Measurements from ENCODE around the gene CDH15. TPM values are rescaled to one million over a fixed set of nuclear protein-coding genes. Genes with fewer than 3 reads are reported as not detected.

Gene CDH15
- total and polyA plus RNA-seq, 2 of the 13 experiments (the other 11 are each of a cell fraction or from before 2014, with no cell fraction given) = 0.74 to 2.2 TPM

- H3K4me1 ChIP-seq (ENCODE audit: insufficient read depth, low read length) = no peaks in the 10 kb centered on the region
Measured at GRCh38 chr16:89129378-89129777, 42.2 kb upstream of the CDH15 start.

DNA sequence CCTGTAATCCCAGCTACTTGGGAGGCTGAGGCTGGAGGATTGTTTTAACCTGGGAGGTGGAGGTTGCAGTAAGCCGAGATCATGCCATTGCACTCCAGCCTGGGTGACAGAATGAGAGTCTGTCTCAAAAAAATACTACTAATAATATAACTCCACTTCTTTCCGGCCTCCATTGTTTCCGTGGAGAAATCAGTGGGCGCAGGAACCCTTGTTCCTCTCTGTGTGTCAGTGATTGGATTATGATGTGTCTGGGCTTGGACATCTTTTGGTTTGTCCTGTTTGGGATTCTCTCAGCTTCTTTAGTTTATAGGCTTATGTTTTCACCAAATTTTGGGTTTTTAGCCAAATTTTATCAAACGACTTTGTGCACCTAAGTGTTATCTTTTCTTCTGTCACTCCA, 41.1 kb upstream of the CDH15 start:
- DNase-seq (ENCODE audit: low spot score) (no peak), ATAC-seq (no peak), FAIRE-seq (no peak)
- 89% methylated on average over 5 of the region's 5 CpGs for WGBS (ENCODE audit: low lambda C conversion rate)
- no TSS peak for BruUV-seq (replicated peaks)
- POLR2A ChIA-PET = no interaction called here
- no peak overlapping the region for H2AFZ ChIP-seq (ENCODE audit: low read length)
- H3K79me2 ChIP-seq (ENCODE audit: insufficient read depth, low read length) = no peaks in the 10 kb centered on the region
- no peak overlapping the region for H3K4me2 ChIP-seq (ENCODE audit: low read depth, low read length)
- no peaks in the 10 kb centered on the region for H3K4me1 ChIP-seq (ENCODE audit: insufficient read depth, low read length)
- intact Hi-C loops (cut with micrococcal nuclease; ENCODE audit: unreplicated experiment) = no loop called here
- no peak overlapping the region for H3K4me3 ChIP-seq (replicated peaks in 1 of 3; ENCODE audit: insufficient read depth in 1 of 3, low read depth in 2 of 3, low read length in 3 of 3)
- no peaks in the 10 kb centered on the region for H4K20me1 ChIP-seq (ENCODE audit: insufficient read depth, low read length)
- peaks cover 11 to 25% of the 10 kb centered on the region in 2 experiments; a peak in 4 of 5 replicates for H3K36me3 ChIP-seq (replicated peaks in 1 of 2; ENCODE audit: control insufficient read depth in 1 of 2, insufficient read depth in 2 of 2, low read length in 2 of 2)
- H3K27ac ChIP-seq (ENCODE audit: extremely low read length, insufficient read depth, low read length) = no peak overlapping the region
- in situ Hi-C loops (cut with HindIII; ENCODE audit: extremely low pct_ligation_motif_present, low pct_unique_long_range_greater_than_20kb) = no loop called here
- no peaks in the 10 kb centered on the region; the same call in 1 of the 2 replicates for H3K9me3 ChIP-seq (ENCODE audit: low read length)
- no peak overlapping the region for H3K9ac ChIP-seq (ENCODE audit: insufficient read depth, low read depth, low read length)
- CTCF ChIA-PET (ENCODE audit: low intra/inter-chr PET ratio, low total read pairs) = no interaction called here
- no peaks in the 10 kb centered on the region for H3K27me3 ChIP-seq (ENCODE audit: control insufficient read depth in 1 of 2, insufficient read depth in 2 of 2, low read length in 2 of 2)
- TF ChIP-seq ZNF317 (CRISPR knock-in tag; IDR thresholded peaks at IDR 0.05) = peak; percentile 94
- no peak for TF ChIP-seq ZNF609 (CRISPR knock-in tag; IDR thresholded peaks at IDR 0.05; ENCODE audit: borderline replicate concordance)
- no peak for TF ChIP-seq GPN1 (CRISPR knock-in tag; IDR thresholded peaks at IDR 0.05; ENCODE audit: borderline replicate concordance)
- no peak for TF ChIP-seq MLLT10 (CRISPR knock-in tag; IDR thresholded peaks at IDR 0.05)
- TF ChIP-seq PLRG1 (conservative IDR thresholded peaks at IDR 0.05) = no peak
- no peak for TF ChIP-seq ZNF75D (CRISPR knock-in tag; IDR thresholded peaks at IDR 0.05; ENCODE audit: borderline replicate concordance)

More at GRCh38 chr16:89129378-89129777, 42.2 kb upstream of the CDH15 start:
- Histone ChIP-seq H2AFZ (ENCODE audit: low read length) (no peak overlapping the region), H4K20me1 (ENCODE audit: insufficient read depth, low read length) (no peaks in the 10 kb centered on the region), H3K9ac (ENCODE audit: insufficient read depth, low read depth, low read length) (no peak overlapping the region), H3K27me3 (ENCODE audit: control insufficient read depth in 1 of 2, insufficient read depth in 2 of 2, low read length in 2 of 2) (no peaks in the 10 kb centered on the region), H3K4me3 (replicated peaks in 1 of 3; ENCODE audit: insufficient read depth in 1 of 3, low read depth in 2 of 3, low read length in 3 of 3) (no peak overlapping the region), H3K79me2 (ENCODE audit: insufficient read depth, low read length) (no peaks in the 10 kb centered on the region), H3K4me2 (ENCODE audit: low read depth, low read length) (no peak overlapping the region), H3K36me3 (replicated peaks in 1 of 2; ENCODE audit: control insufficient read depth in 1 of 2, insufficient read depth in 2 of 2, low read length in 2 of 2) (peaks cover 11 to 20% of the 10 kb centered on the region in 2 experiments; a peak in 4 of 5 replicates), H3K27ac (ENCODE audit: extremely low read length, insufficient read depth, low read length) (no peak overlapping the region), H3K9me3 (ENCODE audit: low read length) (no peaks in the 10 kb centered on the region; the same call in 1 of the 2 replicates)
- ChIA-PET CTCF (ENCODE audit: low intra/inter-chr PET ratio, low total read pairs) (no interaction called here), POLR2A (no interaction called here)
- ATAC-seq = no peak
- no peak for DNase-seq (ENCODE audit: low spot score)
- peak; percentile 54 for FAIRE-seq
- TF ChIP-seq ZNF234 (CRISPR knock-in tag; conservative IDR thresholded peaks at IDR 0.05) (no peak), IRF9 (CRISPR knock-in tag; IDR thresholded peaks at IDR 0.05; ENCODE audit: borderline replicate concordance) (no peak), EP300 (IDR thresholded peaks at IDR 0.05; ENCODE audit: low read depth in 2 of 2, low read length in 2 of 2) (no peak), EP300 (CRISPR knock-in tag; IDR thresholded peaks at IDR 0.05; ENCODE audit: borderline replicate concordance) (no peak), PAWR (CRISPR knock-in tag; IDR thresholded peaks at IDR 0.05; ENCODE audit: borderline replicate concordance) (no peak), TAF15 (IDR thresholded peaks at IDR 0.05; ENCODE audit: low read depth, low read length, poor library complexity, severe bottlenecking) (no peak)
- TF ChIP-seq, protein P1, sequence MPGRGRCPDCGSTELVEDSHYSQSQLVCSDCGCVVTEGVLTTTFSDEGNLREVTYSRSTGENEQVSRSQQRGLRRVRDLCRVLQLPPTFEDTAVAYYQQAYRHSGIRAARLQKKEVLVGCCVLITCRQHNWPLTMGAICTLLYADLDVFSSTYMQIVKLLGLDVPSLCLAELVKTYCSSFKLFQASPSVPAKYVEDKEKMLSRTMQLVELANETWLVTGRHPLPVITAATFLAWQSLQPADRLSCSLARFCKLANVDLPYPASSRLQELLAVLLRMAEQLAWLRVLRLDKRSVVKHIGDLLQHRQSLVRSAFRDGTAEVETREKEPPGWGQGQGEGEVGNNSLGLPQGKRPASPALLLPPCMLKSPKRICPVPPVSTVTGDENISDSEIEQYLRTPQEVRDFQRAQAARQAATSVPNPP (CRISPR knock-in tag; IDR thresholded peaks at IDR 0.05) = no peak
- in situ Hi-C loops (cut with HindIII; ENCODE audit: extremely low pct_ligation_motif_present, low pct_unique_long_range_greater_than_20kb) = no loop called here
- WGBS (ENCODE audit: low lambda C conversion rate) = 96% methylated on average over 1 of the region's 1 CpG
- no TSS peak for BruUV-seq (replicated peaks)
- intact Hi-C loops (cut with micrococcal nuclease; ENCODE audit: unreplicated experiment) = no loop called here
